ENCODE measurements around the gene CDCA3. TPM values are rescaled to one million over a fixed set of nuclear protein-coding genes. Genes with fewer than 3 reads are reported as not detected.

The CDCA3 gene
- total RNA-seq, 1 experiment from 2014 or later: 107 TPM

- no peaks in the 10 kb centered on the region for H3K27me3 ChIP-seq (replicated peaks; ENCODE audit: insufficient read depth, low read depth, low read length, poor library complexity)
Measured at GRCh38 chr12:6830286-6830890, 20.7 kb downstream of the CDCA3 start.

DNA sequence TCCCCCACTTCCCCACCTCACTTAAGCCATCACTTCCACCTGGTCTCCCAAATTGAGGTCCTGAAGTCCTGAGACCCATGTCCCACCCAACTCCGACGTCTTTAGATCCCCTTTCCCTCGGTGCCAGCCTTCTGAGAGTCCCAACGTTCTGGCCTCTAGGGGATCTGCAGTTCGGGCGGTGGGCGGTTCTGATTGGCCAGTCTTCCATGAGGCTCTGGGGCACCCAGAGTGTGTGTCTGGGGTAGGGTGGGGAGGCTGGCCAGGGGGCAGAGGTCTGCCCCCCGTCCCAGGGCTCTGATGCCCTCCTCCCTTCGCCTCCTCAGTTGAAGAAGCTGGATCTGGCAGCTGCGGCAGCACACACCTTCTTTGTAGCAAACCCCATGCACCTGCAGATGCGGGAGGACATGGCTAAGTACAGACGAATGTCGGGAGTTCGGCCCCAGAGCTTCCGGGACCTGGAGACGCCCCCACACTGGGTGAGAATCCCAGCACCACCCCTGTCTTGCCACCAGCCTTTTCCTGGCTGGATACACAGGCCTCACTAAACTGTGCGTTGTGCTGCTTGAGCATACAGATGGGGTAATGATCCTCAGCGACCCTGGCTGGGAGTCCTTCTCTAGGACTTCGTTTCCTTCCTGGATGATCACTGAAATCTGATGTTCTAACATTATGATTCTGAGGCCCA lies 21.4 kb downstream of the CDCA3 start:
- ChIA-PET CTCF (interaction anchor here (0.5 to 1.0 kb wide), 2 partner anchors 50 to 77 kb away, joined by 3 to 4 read pairs; partner anchors contain the start of gene MLF2), POLR2A (ENCODE audit: low non-redundant PET) (no interaction called here)
- H3K27ac ChIP-seq (ENCODE audit: low read depth, low read length, poor library complexity, severe bottlenecking): peak overlapping the region; percentile 84
- peaks cover 34% of the 10 kb centered on the region for H3K36me3 ChIP-seq (ENCODE audit: insufficient read depth, low read length, poor library complexity, severe bottlenecking)
- intact Hi-C loops (cut with micrococcal nuclease; ENCODE audit: unreplicated experiment): loop anchor here (5.0 kb wide), 2 partner anchors 62 to 212 kb away; partner anchors contain the start of gene PTMS
- H3K27me3 ChIP-seq (replicated peaks; ENCODE audit: insufficient read depth, low read depth, low read length, poor library complexity): no peaks in the 10 kb centered on the region
- peak overlapping the region; percentile 95 for H3K4me3 ChIP-seq (ENCODE audit: low read depth, low read length, poor library complexity, severe bottlenecking)
- peak; percentile 63 for DNase-seq (ENCODE audit: low spot score)
- no TSS peak for BruUV-seq (replicated peaks)
- H3K4me1 ChIP-seq (ENCODE audit: insufficient read depth, low read length, poor library complexity, severe bottlenecking): peaks cover 16% of the 10 kb centered on the region
- H3K9me3 ChIP-seq (ENCODE audit: low read depth, low read length, poor library complexity, severe bottlenecking): no peaks in the 10 kb centered on the region
- no peak for TF ChIP-seq EZH2 (IDR thresholded peaks at IDR 0.05; ENCODE audit: borderline replicate concordance, low read depth, low read length, poor library complexity, severe bottlenecking)
- TF ChIP-seq CTCF (conservative IDR thresholded peaks at IDR 0.05; ENCODE audit: low read depth, low read length): peak; percentile 34; the same call in 1 of the 2 replicates

More at GRCh38 chr12:6830286-6830890, 20.7 kb downstream of the CDCA3 start:
- Histone ChIP-seq H3K4me1 (ENCODE audit: insufficient read depth, low read length, poor library complexity, severe bottlenecking) (peaks cover 16% of the 10 kb centered on the region), H3K36me3 (ENCODE audit: insufficient read depth, low read length, poor library complexity, severe bottlenecking) (peaks cover 37% of the 10 kb centered on the region), H3K27ac (ENCODE audit: low read depth, low read length, poor library complexity, severe bottlenecking) (no peak overlapping the region), H3K9me3 (ENCODE audit: low read depth, low read length, poor library complexity, severe bottlenecking) (no peaks in the 10 kb centered on the region), H3K4me3 (ENCODE audit: low read depth, low read length, poor library complexity, severe bottlenecking) (no peak overlapping the region)
- intact Hi-C loops (cut with micrococcal nuclease; ENCODE audit: unreplicated experiment): no loop called here
- no peak for TF ChIP-seq EZH2 (IDR thresholded peaks at IDR 0.05; ENCODE audit: borderline replicate concordance, low read depth, low read length, poor library complexity, severe bottlenecking)
- TF ChIP-seq CTCF (conservative IDR thresholded peaks at IDR 0.05; ENCODE audit: low read depth, low read length): no peak
- no TSS peak for BruUV-seq (replicated peaks)
- CTCF ChIA-PET: interaction anchor here (0.5 kb wide), 1 partner anchor 50 kb away, joined by 4 read pairs; no protein-coding TSS in a partner anchor
- no peak for DNase-seq (ENCODE audit: low spot score)
- POLR2A ChIA-PET (ENCODE audit: low non-redundant PET): interaction anchor here (0.6 kb wide), 1 partner anchor 24 kb away, joined by 3 read pairs; no protein-coding TSS in a partner anchor

DNA sequence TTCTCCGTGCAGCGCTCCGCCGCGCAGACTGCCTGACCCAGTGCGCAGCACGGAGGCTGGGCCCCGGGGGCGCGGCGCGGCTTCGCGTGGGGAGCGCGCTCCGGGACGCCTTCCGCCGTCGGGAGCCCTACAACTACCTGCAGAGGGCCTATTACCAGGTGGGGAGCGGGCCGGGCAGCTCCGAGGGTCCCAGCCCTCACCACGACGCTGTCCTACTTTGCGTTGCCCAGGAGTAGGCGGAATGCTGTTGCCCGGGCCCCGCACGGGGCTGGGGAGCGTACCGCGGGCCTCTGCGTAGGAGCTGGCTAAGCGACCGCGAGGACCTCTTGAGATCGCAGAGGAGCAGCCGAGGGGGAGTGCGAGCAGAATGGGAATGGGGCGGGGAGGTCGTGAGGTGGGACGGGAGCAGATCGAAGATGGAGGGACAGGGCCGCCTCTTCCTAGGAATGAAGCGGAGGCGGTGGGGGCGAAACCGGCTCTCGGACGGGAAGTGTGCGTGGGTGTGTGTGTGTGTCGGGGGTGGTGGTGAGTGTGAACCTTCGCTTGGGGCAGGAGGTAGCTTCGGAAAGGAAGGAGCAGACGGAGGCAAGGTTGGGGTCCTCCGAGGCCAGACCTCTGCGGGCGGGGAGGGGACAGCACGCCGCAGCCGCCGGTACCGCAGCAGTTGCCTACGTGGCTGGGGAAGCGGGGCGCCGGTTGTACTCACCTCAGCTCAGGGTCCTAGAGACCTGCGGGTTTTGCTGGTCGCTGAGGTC lies 22.1 kb downstream of the CDCA3 start:
- ChIA-PET POLR2A (ENCODE audit: low non-redundant PET) (no interaction called here), CTCF (interaction anchor here (1.0 kb wide), 1 partner anchor 76 kb away, joined by 3 read pairs; the partner anchor contains the start of gene MLF2)
- H3K4me1 ChIP-seq (ENCODE audit: insufficient read depth, low read length, poor library complexity, severe bottlenecking): peaks cover 16% of the 10 kb centered on the region
- H3K4me3 ChIP-seq (ENCODE audit: low read depth, low read length, poor library complexity, severe bottlenecking): peak overlapping the region; percentile 95
- intact Hi-C loops (cut with micrococcal nuclease; ENCODE audit: unreplicated experiment): loop anchor here (5.0 kb wide), 2 partner anchors 62 to 212 kb away; partner anchors contain the start of gene PTMS
- peak; percentile 33 for DNase-seq (ENCODE audit: low spot score)
- no peaks in the 10 kb centered on the region for H3K9me3 ChIP-seq (ENCODE audit: low read depth, low read length, poor library complexity, severe bottlenecking)
- H3K27me3 ChIP-seq (replicated peaks; ENCODE audit: insufficient read depth, low read depth, low read length, poor library complexity): no peaks in the 10 kb centered on the region
- TF ChIP-seq CTCF (conservative IDR thresholded peaks at IDR 0.05; ENCODE audit: low read depth, low read length) (no peak), EZH2 (IDR thresholded peaks at IDR 0.05; ENCODE audit: borderline replicate concordance, low read depth, low read length, poor library complexity, severe bottlenecking) (no peak)
- H3K36me3 ChIP-seq (ENCODE audit: insufficient read depth, low read length, poor library complexity, severe bottlenecking): peaks cover 30% of the 10 kb centered on the region
- TSS peak; percentile 75 for BruUV-seq (replicated peaks)
- H3K27ac ChIP-seq (ENCODE audit: low read depth, low read length, poor library complexity, severe bottlenecking): peak overlapping the region; percentile 84
